Activated naive CD8-positive, alpha-beta T cell (primary cell): Measurements from ENCODE around the gene PKDREJ.

Source experiments
- H3K27ac Mint-ChIP-seq: one replicate; pipeline ENCODE4 v1.8.0; 2021; ENCODE audit warnings: mixed read lengths
- H3K27me3 Mint-ChIP-seq: one replicate; pipeline ENCODE4 v1.8.0; 2021; ENCODE audit warnings: mixed read lengths
- H3K36me3 Mint-ChIP-seq: one replicate; pipeline ENCODE4 v1.8.0; 2021; ENCODE audit warnings: mixed read lengths
- H3K4me1 Mint-ChIP-seq: one replicate; pipeline ENCODE4 v1.8.0; 2021; ENCODE audit warnings: low read depth, mixed read lengths
- H3K4me3 Mint-ChIP-seq: one replicate; pipeline ENCODE4 v1.8.0; 2021; ENCODE audit warnings: mild to moderate bottlenecking, mixed read lengths
- H3K9me3 Mint-ChIP-seq: one replicate; pipeline ENCODE4 v1.8.0; 2021; ENCODE audit warnings: low read depth, mixed read lengths

Gene PKDREJ

DNA sequence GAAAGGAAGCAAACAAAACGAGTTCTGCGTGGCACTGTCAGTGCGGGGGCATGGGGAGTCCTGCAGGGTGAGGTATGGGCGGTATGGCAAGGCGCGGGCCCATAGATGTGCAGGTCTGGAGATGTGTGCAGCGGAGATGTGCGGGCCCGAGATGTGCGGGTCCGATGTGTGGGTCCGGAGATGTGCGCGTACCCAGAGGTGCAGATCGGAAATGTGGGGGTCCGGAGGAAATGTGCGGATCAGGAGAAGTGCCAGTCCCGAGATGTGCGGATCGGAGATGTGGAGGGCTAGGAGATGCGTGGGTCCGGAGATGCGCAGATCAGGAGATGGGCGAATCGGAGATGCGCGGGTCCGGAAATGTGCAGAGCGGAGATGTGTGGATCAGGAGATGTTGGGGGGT lies 49.0 kb downstream of the PKDREJ start:
- H3K27me3 Mint-ChIP-seq, result no peaks in the 10 kb centered on the region
- H3K4me3 Mint-ChIP-seq, result no peak overlapping the region
- peaks cover 2% of the 10 kb centered on the region for H3K9me3 Mint-ChIP-seq
- H3K4me1 Mint-ChIP-seq, result no peaks in the 10 kb centered on the region
- H3K27ac Mint-ChIP-seq, result no peak overlapping the region
- peaks cover 31% of the 10 kb centered on the region for H3K36me3 Mint-ChIP-seq

DNA sequence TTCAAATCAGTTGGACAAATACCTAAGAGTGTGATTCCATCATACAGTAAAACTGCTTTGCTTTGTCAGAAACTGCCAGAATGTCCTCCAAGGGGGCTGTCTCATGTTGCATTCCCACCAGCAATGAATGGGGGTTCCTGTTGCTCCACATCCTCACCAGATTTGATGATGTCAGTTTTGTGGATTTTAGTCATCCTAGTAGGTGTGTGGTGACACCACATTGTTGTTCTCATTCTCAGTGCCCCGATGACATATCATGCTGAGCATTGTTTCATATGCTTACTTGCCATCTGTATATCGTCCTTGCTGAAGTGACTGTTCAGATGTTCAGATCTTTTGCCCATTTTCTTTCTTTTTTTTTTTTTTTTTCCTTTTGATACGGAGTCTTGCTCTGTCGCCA lies 50.1 kb downstream of the PKDREJ start:
- Mint-ChIP-seq H3K4me3 (no peak overlapping the region), H3K4me1 (no peaks in the 10 kb centered on the region), H3K9me3 (peaks cover 3% of the 10 kb centered on the region), H3K36me3 (peaks cover 37% of the 10 kb centered on the region), H3K27ac (no peak overlapping the region), H3K27me3 (no peaks in the 10 kb centered on the region)

DNA sequence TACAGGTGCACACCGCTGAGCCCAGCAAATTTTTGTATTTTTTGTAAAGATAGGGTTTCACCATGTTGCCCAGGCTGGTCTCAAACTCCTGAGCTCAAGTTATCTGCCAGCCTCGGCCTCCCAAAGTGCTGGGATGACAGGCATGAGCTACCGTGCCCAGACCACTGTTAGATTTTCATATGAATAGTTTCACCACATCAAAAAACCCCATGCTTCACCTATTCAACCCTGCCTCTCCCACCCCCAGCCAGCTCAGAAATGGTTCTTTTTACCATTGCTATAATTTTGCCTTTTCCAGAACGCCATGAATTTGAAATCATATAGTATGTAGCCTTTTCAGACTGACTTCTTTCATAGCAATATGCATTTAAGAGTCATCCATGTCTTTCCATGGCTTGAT lies 50.9 kb downstream of the PKDREJ start:
- H3K9me3 Mint-ChIP-seq, result peaks cover 3% of the 10 kb centered on the region

DNA sequence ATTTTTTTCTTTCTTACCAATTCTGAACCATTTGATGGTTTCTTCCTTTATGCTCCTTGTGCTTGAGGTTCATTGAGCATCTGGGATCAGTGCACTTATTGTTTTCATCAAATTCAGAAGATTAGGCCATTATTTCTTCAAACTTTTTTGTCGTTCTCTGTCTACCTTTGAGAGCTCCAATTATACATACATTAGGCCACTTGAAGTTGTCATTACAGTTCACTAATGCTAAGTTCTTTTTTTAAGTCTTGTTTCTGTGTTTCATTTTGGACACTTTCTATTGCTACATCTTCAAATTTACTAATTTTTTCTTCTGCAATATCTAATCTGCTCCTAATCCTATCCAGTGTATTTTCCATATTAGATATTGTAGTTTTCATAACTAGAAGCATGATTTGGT lies 53.9 kb downstream of the PKDREJ start:
- no peak overlapping the region for H3K27ac Mint-ChIP-seq
- H3K4me3 Mint-ChIP-seq, result no peak overlapping the region
- no peaks in the 10 kb centered on the region for H3K27me3 Mint-ChIP-seq
- H3K36me3 Mint-ChIP-seq, result peaks cover 32% of the 10 kb centered on the region
- no peaks in the 10 kb centered on the region for H3K4me1 Mint-ChIP-seq
- H3K9me3 Mint-ChIP-seq, result peaks cover 3% of the 10 kb centered on the region

More for the DNA sequence above, 50.9 kb downstream of the PKDREJ start:
- Mint-ChIP-seq H3K27ac (no peak overlapping the region), H3K4me3 (no peak overlapping the region), H3K4me1 (no peaks in the 10 kb centered on the region), H3K36me3 (peaks cover 37% of the 10 kb centered on the region), H3K27me3 (no peaks in the 10 kb centered on the region)
